ENCODE data around the gene KCNJ9. TPM values are rescaled to one million over a fixed set of nuclear protein-coding genes. Genes with fewer than 3 reads are reported as not detected.

The KCNJ9 gene
- total and polyA plus RNA-seq, 8 donors: 0.04 to 0.10 (median 0.08) TPM; not detected in 5

DNA sequence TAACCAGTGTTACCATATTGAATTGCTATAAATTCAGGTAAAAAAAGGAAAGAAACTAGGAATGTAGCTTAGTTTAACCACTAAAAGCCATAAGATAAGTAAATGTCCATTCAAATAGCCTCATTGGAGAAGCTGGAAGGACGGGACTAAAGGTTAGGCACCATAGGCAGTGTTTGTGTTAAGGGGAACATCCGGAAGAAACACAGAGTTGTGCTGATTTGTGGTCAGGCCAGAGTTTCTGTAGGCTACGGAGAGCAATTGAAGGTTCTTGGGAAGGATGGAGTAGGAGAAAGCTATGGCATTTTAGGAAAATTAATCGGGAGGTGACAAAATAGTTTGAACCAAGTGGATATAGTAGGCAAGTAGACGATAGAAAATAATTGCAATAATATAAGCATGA is 10.0 kb upstream of the KCNJ9 start:
- Histone ChIP-seq H3K4me3 (no peak overlapping the region), H3K27ac (no peak overlapping the region), H3K27me3 (peaks cover 6 to 45% of the 10 kb centered on the region in 2 donors), H3K36me3 (no peaks in the 10 kb centered on the region), H3K9me3 (no peaks in the 10 kb centered on the region), H3K4me1 (peaks cover 4 to 26% of the 10 kb centered on the region in 2 donors)
- intact Hi-C loops (cut with DNase I): no loop called here
- ATAC-seq (no peak), DNase-seq (no peak)
- TF ChIP-seq CTCF (IDR thresholded peaks at IDR 0.05): no peak

GRCh38 chr1:160074865-160075264 is 6.5 kb upstream of the KCNJ9 start:
- TF ChIP-seq CTCF (IDR thresholded peaks at IDR 0.05): no peak
- H3K27ac ChIP-seq: no peak overlapping the region
- peaks cover 4 to 23% of the 10 kb centered on the region in 2 donors for H3K4me1 ChIP-seq
- H3K27me3 ChIP-seq: peaks cover 11 to 64% of the 10 kb centered on the region in 2 donors
- ATAC-seq: no peak
- H3K9me3 ChIP-seq: no peaks in the 10 kb centered on the region
- DNase-seq: no peak
- no peak overlapping the region for H3K4me3 ChIP-seq
- intact Hi-C loops (cut with DNase I): no loop called here
- H3K36me3 ChIP-seq: no peaks in the 10 kb centered on the region

DNA sequence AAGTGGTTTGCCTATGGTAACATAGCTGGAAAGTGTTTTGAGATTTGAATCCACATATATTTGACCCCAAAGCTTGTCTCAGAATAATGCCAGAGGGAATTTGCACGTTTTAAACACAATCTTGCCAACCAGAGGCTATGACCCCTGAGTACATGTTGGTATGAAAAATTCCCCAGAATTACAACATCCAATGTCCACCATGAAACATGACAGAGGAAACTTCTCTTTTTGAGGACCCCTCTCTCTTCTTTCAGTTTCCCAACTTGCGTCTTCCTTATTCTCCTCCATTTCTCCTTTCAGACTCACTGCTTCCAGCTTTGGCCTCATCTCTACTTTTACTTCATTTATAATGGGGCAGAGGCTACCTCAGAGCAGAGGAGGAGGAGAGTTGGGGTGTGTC is 5.5 kb upstream of the KCNJ9 start:
- Histone ChIP-seq H3K9me3 (no peaks in the 10 kb centered on the region), H3K36me3 (no peaks in the 10 kb centered on the region), H3K4me1 (peaks cover under 1 to 14% of the 10 kb centered on the region in 2 donors), H3K27ac (peak overlapping the region in 1 of 2 donors; percentile 1), H3K4me3 (no peak overlapping the region), H3K27me3 (peaks cover 19 to 64% of the 10 kb centered on the region in 2 donors)
- ATAC-seq: no peak
- intact Hi-C loops (cut with DNase I): no loop called here
- no peak for TF ChIP-seq CTCF (IDR thresholded peaks at IDR 0.05)
- DNase-seq: no peak

- TF ChIP-seq CTCF (IDR thresholded peaks at IDR 0.05): no peak
- intact Hi-C loops (cut with DNase I): no loop called here
- H3K27ac ChIP-seq: peak overlapping the region in 1 of 2 donors; percentile 1
- peaks cover 21 to 64% of the 10 kb centered on the region in 2 donors for H3K27me3 ChIP-seq
- peaks cover 0 to 11% of the 10 kb centered on the region in 2 donors for H3K4me1 ChIP-seq
- no peak overlapping the region for H3K4me3 ChIP-seq
- H3K36me3 ChIP-seq: no peaks in the 10 kb centered on the region
- ATAC-seq: no peak
- no peak for DNase-seq
- H3K9me3 ChIP-seq: no peaks in the 10 kb centered on the region
Measured at GRCh38 chr1:160076295-160076694, 5.0 kb upstream of the KCNJ9 start.

GRCh38 chr1:160077486-160077885 is 3.9 kb upstream of the KCNJ9 start:
- Histone ChIP-seq H3K4me3 (no peak overlapping the region), H3K27me3 (peaks cover 27 to 68% of the 10 kb centered on the region in 2 donors), H3K9me3 (no peaks in the 10 kb centered on the region), H3K4me1 (peaks cover 0 to 11% of the 10 kb centered on the region in 2 donors), H3K27ac (peak overlapping the region in 1 of 2 donors; percentile 33), H3K36me3 (no peaks in the 10 kb centered on the region)
- no peak for TF ChIP-seq CTCF (IDR thresholded peaks at IDR 0.05)
- ATAC-seq (peak; percentile 29), DNase-seq (no peak)
- intact Hi-C loops (cut with DNase I): no loop called here

Data from left lung (tissue), 10 donors.